Activated CD8-positive, alpha-beta memory T cell treated with anti-CD3 and anti-CD28 coated beads, Interleukin-2, amount 10 ng/mL, durations not matched to agents 7 days and 5 days (primary cell): ENCODE data around the gene SLC39A11. TPM values are rescaled to one million over a fixed set of nuclear protein-coding genes. Genes with fewer than 3 reads are reported as not detected.

Experiments used
- ATAC-seq: fragments of 150-1000 bp; cut with Tn5 transposase; one replicate; pipeline ENCODE4 v1.10.0; 2021; ENCODE audit warnings: moderate library complexity
- CTCF ChIA-PET: fragments of 350-600 bp; sonication (Branson Sonifier 250); formaldehyde crosslinking; loops from one replicate; lab custom pipeline; 2021; ENCODE audit warnings: antibody characterized with exemption; lab: Charles Lee
- DNase-seq: peaks from one replicate; pipeline ENCODE4 v3.0.0-alpha.2; 2020
- H3K27ac Mint-ChIP-seq: one replicate; pipeline ENCODE4 v1.8.0; 2021; ENCODE audit warnings: mild to moderate bottlenecking, mixed read lengths
- H3K27me3 Mint-ChIP-seq: one replicate; pipeline ENCODE4 v1.8.0; 2021; ENCODE audit warnings: mixed read lengths
- H3K36me3 Mint-ChIP-seq: one replicate; pipeline ENCODE4 v1.8.0; 2021; ENCODE audit warnings: mild to moderate bottlenecking, mixed read lengths
- H3K4me1 Mint-ChIP-seq: one replicate; pipeline ENCODE4 v1.8.0; 2021; ENCODE audit warnings: mixed read lengths
- H3K4me3 Mint-ChIP-seq: one replicate; pipeline ENCODE4 v1.8.0; 2021; ENCODE audit warnings: mild to moderate bottlenecking, moderate library complexity, mixed read lengths
- H3K9me3 Mint-ChIP-seq: one replicate; pipeline ENCODE4 v1.8.0; 2022; ENCODE audit warnings: low read depth, mixed read lengths
- total RNA-seq, 2 experiments: library from RNA; stranded (reverse); gene quantifications; one replicate each; pipeline ENCODE4 v1.2.3, GENCODE V29; 2021

The SLC39A11 gene
- total RNA-seq, 2 experiments from 2014 or later = 16.8 to 25.5 TPM

- H3K4me1 Mint-ChIP-seq = no peaks in the 10 kb centered on the region
- CTCF ChIA-PET = no interaction called here
- DNase-seq (no peak), ATAC-seq (no peak)
- no peak overlapping the region for H3K27ac Mint-ChIP-seq
- no peak overlapping the region for H3K4me3 Mint-ChIP-seq
- H3K9me3 Mint-ChIP-seq = no peaks in the 10 kb centered on the region
- H3K27me3 Mint-ChIP-seq = no peaks in the 10 kb centered on the region
- H3K36me3 Mint-ChIP-seq = no peaks in the 10 kb centered on the region
Measured at GRCh38 chr17:72745241-72745640, 347.2 kb downstream of the SLC39A11 start.

- Mint-ChIP-seq H3K36me3 (no peaks in the 10 kb centered on the region), H3K27ac (no peak overlapping the region), H3K4me1 (no peaks in the 10 kb centered on the region), H3K27me3 (no peaks in the 10 kb centered on the region), H3K9me3 (no peaks in the 10 kb centered on the region), H3K4me3 (no peak overlapping the region)
- CTCF ChIA-PET = interaction anchor here (1.4 kb wide), 1 partner anchor 15 kb away, joined by 4 read pairs; no protein-coding TSS in a partner anchor
- DNase-seq (no peak), ATAC-seq (no peak)
Measured at GRCh38 chr17:72743037-72743467, 349.4 kb downstream of the SLC39A11 start.

GRCh38 chr17:72737151-72737690, 355.3 kb downstream of the SLC39A11 start:
- Mint-ChIP-seq H3K36me3 (no peaks in the 10 kb centered on the region), H3K4me3 (no peak overlapping the region), H3K27me3 (no peaks in the 10 kb centered on the region), H3K4me1 (peaks cover 4% of the 10 kb centered on the region), H3K9me3 (no peaks in the 10 kb centered on the region), H3K27ac (no peak overlapping the region)
- DNase-seq (no peak), ATAC-seq (no peak)
- CTCF ChIA-PET = interaction anchor here (1.1 kb wide), 1 partner anchor 10 kb away, joined by 3 read pairs; no protein-coding TSS in a partner anchor

GRCh38 chr17:72735592-72735991, 356.9 kb downstream of the SLC39A11 start:
- H3K36me3 Mint-ChIP-seq = no peaks in the 10 kb centered on the region

GRCh38 chr17:72735048-72735447, 357.4 kb downstream of the SLC39A11 start:
- no peaks in the 10 kb centered on the region for H3K27me3 Mint-ChIP-seq
- CTCF ChIA-PET = interaction anchor here (0.6 to 1.5 kb wide), 3 partner anchors 9 to 178 kb away, joined by 3 to 6 read pairs (median 4); no protein-coding TSS in a partner anchor
- ATAC-seq (no peak), DNase-seq (no peak)
- H3K4me1 Mint-ChIP-seq = peaks cover 4% of the 10 kb centered on the region
- H3K36me3 Mint-ChIP-seq = no peaks in the 10 kb centered on the region
- no peak overlapping the region for H3K27ac Mint-ChIP-seq
- H3K4me3 Mint-ChIP-seq = no peak overlapping the region
- no peaks in the 10 kb centered on the region for H3K9me3 Mint-ChIP-seq

More at GRCh38 chr17:72735592-72735991, 356.9 kb downstream of the SLC39A11 start:
- Mint-ChIP-seq H3K4me3 (no peak overlapping the region), H3K27me3 (no peaks in the 10 kb centered on the region), H3K4me1 (peaks cover 4% of the 10 kb centered on the region), H3K9me3 (no peaks in the 10 kb centered on the region), H3K27ac (no peak overlapping the region)
- CTCF ChIA-PET = interaction anchor here (0.8 kb wide), 1 partner anchor 9 kb away, joined by 4 read pairs; no protein-coding TSS in a partner anchor
- no peak for DNase-seq
- ATAC-seq = no peak

GRCh38 chr17:72734613-72735012, 357.9 kb downstream of the SLC39A11 start:
- no peaks in the 10 kb centered on the region for H3K27me3 Mint-ChIP-seq
- H3K27ac Mint-ChIP-seq = no peak overlapping the region
- no peak overlapping the region for H3K4me3 Mint-ChIP-seq
- ATAC-seq (no peak), DNase-seq (no peak)
- peaks cover 4% of the 10 kb centered on the region for H3K4me1 Mint-ChIP-seq
- no peaks in the 10 kb centered on the region for H3K36me3 Mint-ChIP-seq
- CTCF ChIA-PET = interaction anchor here (0.6 to 1.5 kb wide), 2 partner anchors 9 to 178 kb away, joined by 3 to 6 read pairs; no protein-coding TSS in a partner anchor
- no peaks in the 10 kb centered on the region for H3K9me3 Mint-ChIP-seq

GRCh38 chr17:72733619-72734282, 358.7 kb downstream of the SLC39A11 start:
- no peak for DNase-seq
- no peaks in the 10 kb centered on the region for H3K9me3 Mint-ChIP-seq
- H3K4me1 Mint-ChIP-seq = peaks cover 4% of the 10 kb centered on the region
- CTCF ChIA-PET = interaction anchor here (1.3 to 1.5 kb wide), 2 partner anchors 8 to 636 kb away, joined by 3 to 6 read pairs; no protein-coding TSS in a partner anchor
- no peak for ATAC-seq
- no peak overlapping the region for H3K4me3 Mint-ChIP-seq
- no peaks in the 10 kb centered on the region for H3K36me3 Mint-ChIP-seq
- no peak overlapping the region for H3K27ac Mint-ChIP-seq
- H3K27me3 Mint-ChIP-seq = no peaks in the 10 kb centered on the region

- no peak for DNase-seq
- H3K27me3 Mint-ChIP-seq = no peaks in the 10 kb centered on the region
- no peak for ATAC-seq
- CTCF ChIA-PET = interaction anchor here (1.3 kb wide), 1 partner anchor 637 kb away, joined by 3 read pairs; no protein-coding TSS in a partner anchor
- H3K4me1 Mint-ChIP-seq = peaks cover 6% of the 10 kb centered on the region
- no peak overlapping the region for H3K27ac Mint-ChIP-seq
- H3K36me3 Mint-ChIP-seq = no peaks in the 10 kb centered on the region
- H3K4me3 Mint-ChIP-seq = no peak overlapping the region
- no peaks in the 10 kb centered on the region for H3K9me3 Mint-ChIP-seq
Measured at GRCh38 chr17:72732893-72733618, 359.4 kb downstream of the SLC39A11 start.

GRCh38 chr17:72730077-72730476, 362.4 kb downstream of the SLC39A11 start:
- H3K27me3 Mint-ChIP-seq = no peaks in the 10 kb centered on the region
- H3K36me3 Mint-ChIP-seq = no peaks in the 10 kb centered on the region
- no peak overlapping the region for H3K27ac Mint-ChIP-seq
- H3K4me1 Mint-ChIP-seq = peaks cover 32% of the 10 kb centered on the region
- DNase-seq (no peak), ATAC-seq (no peak)
- CTCF ChIA-PET = interaction anchor here (1.0 to 8.8 kb wide), 2 partner anchors 170 to 461 kb away, joined by 3 to 189 read pairs; no protein-coding TSS in a partner anchor
- no peaks in the 10 kb centered on the region for H3K9me3 Mint-ChIP-seq
- H3K4me3 Mint-ChIP-seq = no peak overlapping the region

- CTCF ChIA-PET = interaction anchor here (0.6 to 8.8 kb wide), 52 partner anchors 9 to 703 kb away, joined by 3 to 189 read pairs (median 4); partner anchors contain the start of genes COG1 and SSTR2
- Mint-ChIP-seq H3K9me3 (no peaks in the 10 kb centered on the region), H3K4me1 (peaks cover 39% of the 10 kb centered on the region), H3K4me3 (peak overlapping the region; percentile 71), H3K36me3 (no peaks in the 10 kb centered on the region), H3K27ac (peak overlapping the region; percentile 95), H3K27me3 (no peaks in the 10 kb centered on the region)
- DNase-seq (peak; percentile 74), ATAC-seq (peak; percentile 94)
Measured at GRCh38 chr17:72726936-72727335, 365.6 kb downstream of the SLC39A11 start.

GRCh38 chr17:72725433-72726068, 366.9 kb downstream of the SLC39A11 start:
- CTCF ChIA-PET = interaction anchor here (0.6 to 8.8 kb wide), 42 partner anchors 8 to 1474 kb away, joined by 3 to 189 read pairs (median 4); partner anchors contain the start of genes COG1 and SSTR2
- Mint-ChIP-seq H3K27me3 (no peaks in the 10 kb centered on the region), H3K4me1 (peaks cover 48% of the 10 kb centered on the region), H3K4me3 (no peak overlapping the region), H3K9me3 (no peaks in the 10 kb centered on the region), H3K36me3 (no peaks in the 10 kb centered on the region), H3K27ac (peak overlapping the region; percentile 58)
- peak; percentile 32 for ATAC-seq
- peak; percentile 69 for DNase-seq

GRCh38 chr17:72724267-72724666, 368.2 kb downstream of the SLC39A11 start:
- CTCF ChIA-PET = interaction anchor here (0.7 to 8.8 kb wide), 11 partner anchors 10 to 647 kb away, joined by 3 to 189 read pairs (median 36); partner anchors contain the start of gene COG1
- Mint-ChIP-seq H3K4me3 (no peak overlapping the region), H3K27ac (no peak overlapping the region), H3K4me1 (peaks cover 61% of the 10 kb centered on the region), H3K9me3 (no peaks in the 10 kb centered on the region), H3K27me3 (no peaks in the 10 kb centered on the region), H3K36me3 (no peaks in the 10 kb centered on the region)
- ATAC-seq (no peak), DNase-seq (no peak)
